K562 (cell line): Measurements from ENCODE around the gene DTX2.
"Not testable (repeated sequence)": the region's sequence is repeated elsewhere in the genome, so short reads cannot be mapped to it uniquely, and the experiment has no call there.

ENCODE experiments used
- COPS2 ChIP-seq: fragments of 450-650 bp; conservative IDR thresholded peaks from 2 replicates; pipeline ENCODE4 v1.6.1; 2016; ENCODE audit warnings: mild to moderate bottlenecking, moderate library complexity
- CTCF ChIP-seq, 3 experiments: IDR thresholded peaks in 2 of 3; conservative IDR thresholded peaks in 1 of 3; 2 replicates each; pipeline ENCODE4 v1.5.1; 2011 to 2012; ENCODE audit warnings: low read length in 3 of 3, mild to moderate bottlenecking in 3 of 3, control low read depth in 2 of 3, improper control_type of control experiment in 1 of 3, inconsistent platforms in 1 of 3, low read depth in 1 of 3, mixed read lengths in 1 of 3, moderate library complexity in 1 of 3; ENCODE audit not compliant: insufficient read depth in 2 of 3
- ELF4 ChIP-seq: fragments of 450-650 bp; formaldehyde crosslinking; IDR thresholded peaks from 2 replicates; pipeline ENCODE4 v1.4.0; 2022; ENCODE audit warnings: missing genetic modification characterization
- GABPA ChIP-seq: fragments of 200-800 bp; sonication (Bioruptor generic); conservative IDR thresholded peaks from 2 replicates; pipeline ENCODE4 v1.6.1; 2016; ENCODE audit warnings: low read depth, missing genetic modification characterization, missing compliant biosample characterization
- RAD21 ChIP-seq, 2 experiments: fragments of 250-450 bp in 1 of 2; fragments of 450-650 bp in 1 of 2; sonication (Bioruptor Pico) in 1 of 2; formaldehyde crosslinking in 1 of 2; IDR thresholded peaks in 1 of 2; conservative IDR thresholded peaks in 1 of 2; 2 replicates each; pipeline versions ENCODE4 v1.4.0 to v1.8.0; 2020 to 2022; ENCODE audit warnings: mild to moderate bottlenecking in 2 of 2, moderate library complexity in 1 of 2

- not testable (repeated sequence) for TF ChIP-seq GABPA (tag); CTCF (IDR thresholded peaks at IDR 0.05 in 2 of 3, conservative IDR thresholded peaks at IDR 0.05 in 1 of 3; ENCODE audit: insufficient read depth in 2 of 3, low read depth in 1 of 3, low read length in 3 of 3); ELF4 (CRISPR knock-in tag); RAD21 (CRISPR knock-in tag; conservative IDR thresholded peaks at IDR 0.05 in 1 of 2, IDR thresholded peaks at IDR 0.05 in 1 of 2); COPS2
Observed at GRCh38 chr7:76502836-76503235, 41.3 kb downstream of the DTX2 start.
